Right lung (tissue), 5 donors: ENCODE data around the gene DNAJB8. TPM values are rescaled to one million over a fixed set of nuclear protein-coding genes. Genes with fewer than 3 reads are reported as not detected.

ENCODE experiments used
- DNase-seq, 2 donors: peaks; one replicate each; pipeline ENCODE4 v3.0.0-alpha.2; 2013
- polyA plus RNA-seq, 5 donors: library from polyadenylated mRNA; unstranded; fragments of 120-200 nt; gene quantifications; one replicate each; pipeline versions ENCODE4 v1.2.1 to v1.2.3, GENCODE V29; 2013; ENCODE audit warnings: inconsistent platforms in 1 of 5, low replicate concordance in 1 of 5; ENCODE audit not compliant: insufficient read length in 5 of 5, insufficient read depth in 1 of 5

Gene DNAJB8
- polyA plus RNA-seq, 5 donors: not detected

DNA sequence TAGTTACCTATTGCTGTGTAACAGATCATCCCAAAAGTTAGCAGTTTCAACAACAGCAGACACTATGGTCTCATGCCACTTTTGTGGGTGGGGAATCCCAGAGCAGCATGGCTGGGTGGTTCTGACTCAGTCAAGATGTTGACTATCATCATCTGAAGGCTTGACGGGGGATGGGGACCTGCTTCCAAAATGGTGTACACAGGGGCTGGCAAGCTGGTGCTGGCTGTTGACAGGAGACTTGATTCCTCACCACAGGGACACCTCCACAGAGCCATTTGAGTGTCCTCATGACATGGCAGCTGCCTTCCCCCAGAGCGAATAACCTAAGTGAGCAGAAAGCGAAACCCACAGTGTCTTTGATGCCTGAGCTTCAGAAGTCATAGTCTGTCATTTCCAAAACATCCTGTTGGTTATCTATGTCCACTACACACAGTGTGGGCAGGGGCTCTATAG lies 19.1 kb downstream of the DNAJB8 start:
- DNase-seq: no peak

DNA sequence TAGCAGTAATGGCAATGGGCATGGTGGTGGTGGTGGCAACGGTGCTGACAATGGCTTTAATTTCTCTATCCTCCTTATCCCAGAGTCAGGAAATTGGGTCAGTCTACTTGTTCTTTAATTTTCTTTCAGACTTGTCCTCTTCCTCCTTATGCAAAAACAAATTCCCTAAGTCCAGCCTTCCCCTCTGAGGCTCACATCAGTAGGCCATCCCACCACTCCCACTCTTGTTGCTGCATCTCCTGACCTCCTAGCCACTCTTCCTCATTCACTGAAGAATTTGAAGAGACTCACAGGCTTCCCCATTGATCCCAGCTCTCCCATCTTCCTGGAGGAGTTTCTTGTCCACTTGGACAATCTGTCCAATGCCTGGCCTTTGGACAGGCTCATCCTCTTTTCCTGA lies 19.9 kb downstream of the DNAJB8 start:
- no peak for DNase-seq

DNA sequence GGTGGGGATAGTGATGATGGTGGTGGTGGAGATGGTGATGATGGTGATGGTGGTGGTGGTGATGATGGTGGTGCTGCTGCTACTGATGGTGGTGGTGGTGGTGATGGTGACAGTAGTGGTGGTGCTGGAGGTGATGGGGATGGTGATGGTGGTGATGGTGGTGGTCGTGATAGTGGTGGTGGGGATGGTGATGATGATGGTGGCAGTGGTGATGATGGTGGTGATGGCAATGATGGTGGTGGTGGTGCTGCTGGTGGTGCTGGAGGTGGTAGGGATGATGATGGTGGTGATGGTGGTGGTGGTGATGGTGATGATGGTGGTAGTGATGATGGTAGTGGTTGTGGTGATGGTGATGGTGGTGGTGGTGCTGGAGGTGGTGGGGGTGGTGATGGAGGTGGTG lies 21.3 kb downstream of the DNAJB8 start:
- no peak for DNase-seq

DNA sequence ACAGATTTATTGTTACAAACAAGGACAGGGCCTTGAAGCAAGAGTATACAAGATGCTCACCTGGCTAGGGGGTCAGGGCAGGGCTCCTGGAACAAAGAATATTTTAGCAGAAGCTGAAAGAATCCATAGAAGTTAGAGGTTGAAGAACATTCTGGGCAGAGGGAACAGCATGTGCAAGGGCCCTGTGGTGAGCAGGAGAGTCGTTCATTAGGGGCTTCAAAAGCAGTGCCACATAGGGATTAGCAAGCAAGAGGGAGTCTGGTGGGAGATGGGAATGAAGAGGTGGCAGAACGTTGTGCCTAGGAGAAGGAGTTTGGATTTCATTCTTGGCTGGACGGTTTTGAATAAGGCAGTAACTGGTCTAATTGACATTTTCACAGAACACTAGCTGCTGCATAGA lies 22.9 kb downstream of the DNAJB8 start:
- DNase-seq: no peak

DNA sequence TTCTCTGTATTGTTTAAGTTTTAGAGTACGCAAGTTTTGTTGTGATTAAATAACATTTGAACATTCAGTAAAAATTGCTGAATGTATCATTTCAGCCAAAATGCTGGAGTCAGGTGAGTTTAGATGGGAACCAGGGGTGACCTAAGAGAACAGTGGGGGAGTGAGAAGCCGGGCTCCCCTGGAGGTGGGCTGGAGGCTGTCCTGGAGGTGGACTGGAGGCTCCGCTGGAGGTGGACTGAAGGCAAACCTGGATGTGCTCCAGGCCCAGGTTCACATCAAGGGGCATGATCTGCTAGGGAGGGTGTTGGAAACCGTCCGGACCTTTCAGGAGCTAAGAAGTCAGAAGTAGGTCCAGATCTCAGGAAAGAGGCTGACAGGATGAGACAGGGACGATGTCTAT lies 23.7 kb downstream of the DNAJB8 start:
- DNase-seq: no peak

DNA sequence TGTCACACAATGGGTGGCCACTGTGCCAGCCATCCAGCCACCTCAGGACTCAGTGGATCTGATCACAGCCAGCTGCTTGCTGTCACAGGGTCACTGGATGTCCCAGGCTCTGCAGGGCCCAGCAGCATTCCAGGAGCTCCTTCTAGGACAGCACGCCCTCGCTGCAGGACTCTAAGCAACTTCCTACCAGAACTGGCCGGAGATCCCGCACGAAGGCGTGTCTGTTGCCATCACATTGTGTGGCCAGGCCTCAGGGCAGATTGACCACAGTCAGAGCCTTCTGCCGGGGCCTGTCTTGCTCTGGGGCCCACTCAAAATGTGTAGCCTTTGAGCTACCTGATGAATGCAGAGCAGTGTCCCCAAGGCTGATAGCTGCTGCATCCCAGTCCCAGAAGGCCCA lies 24.6 kb downstream of the DNAJB8 start:
- no peak for DNase-seq

DNA sequence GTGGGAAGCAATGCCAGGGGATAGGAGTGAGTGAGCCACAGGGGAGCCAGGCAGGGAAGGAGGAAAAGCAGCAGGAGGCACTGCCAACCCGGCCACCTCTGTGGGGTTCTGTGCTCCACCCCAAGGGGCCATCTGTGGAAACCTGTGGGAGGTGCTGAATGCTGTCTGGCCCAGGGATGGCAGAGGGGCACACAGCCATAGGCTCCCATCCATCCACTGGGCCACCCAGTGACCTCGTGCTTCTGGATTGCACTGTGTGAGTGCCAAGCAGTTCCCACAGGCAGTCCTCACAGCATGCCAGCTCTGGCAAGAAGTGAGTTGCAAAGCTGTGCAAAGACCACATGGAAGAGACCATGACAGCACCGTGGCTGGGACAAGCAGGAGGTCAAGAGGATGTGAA lies 27.5 kb downstream of the DNAJB8 start:
- DNase-seq: no peak

DNA sequence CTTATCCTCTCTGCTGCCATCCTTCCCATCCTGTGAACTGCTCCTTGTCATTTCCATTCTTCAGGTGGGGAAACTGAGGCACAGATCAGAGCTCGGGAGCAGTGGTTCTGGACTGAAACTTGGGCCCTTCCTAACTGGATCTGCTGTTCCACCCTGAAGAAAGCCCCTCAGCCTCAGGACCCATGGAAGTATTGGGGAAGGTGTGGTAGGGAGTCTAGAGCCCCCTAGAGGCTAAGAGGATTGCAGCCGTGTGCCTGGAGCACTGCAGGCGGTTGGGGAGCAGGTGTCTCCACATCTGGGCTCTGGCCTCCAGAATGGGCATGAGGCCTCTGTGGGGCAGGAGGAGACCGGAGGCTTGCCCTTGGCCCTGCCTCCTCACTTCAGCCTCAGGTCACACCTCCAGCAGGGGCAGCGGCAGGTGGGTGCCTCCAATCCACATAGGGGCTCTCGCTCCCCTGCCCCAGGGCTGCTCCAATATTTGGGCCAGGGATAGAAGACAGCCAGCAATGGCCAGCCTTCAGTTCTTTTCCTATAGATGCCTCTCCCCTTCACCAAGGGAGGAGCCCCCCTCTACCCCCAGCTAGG lies 28.1 kb downstream of the DNAJB8 start:
- DNase-seq: no peak

DNA sequence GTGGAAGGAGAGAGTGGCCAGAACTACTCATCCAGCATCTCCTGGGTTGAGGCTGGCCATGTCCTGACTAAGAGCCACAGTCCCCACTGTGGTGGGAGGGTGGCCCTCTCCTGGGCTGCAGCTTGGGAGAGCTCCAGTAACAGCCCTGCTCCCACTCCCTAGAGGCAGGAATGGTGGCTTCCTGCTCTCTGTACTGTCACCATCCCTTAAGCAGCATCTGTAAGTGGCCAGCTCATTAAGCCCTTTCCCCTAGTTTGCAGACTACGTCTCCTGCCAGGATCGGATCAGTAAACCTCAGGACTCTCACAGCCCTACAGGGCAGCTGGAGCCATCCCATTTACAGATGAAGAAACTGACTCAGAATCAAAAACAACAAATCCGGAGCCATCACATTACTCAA lies 30.5 kb downstream of the DNAJB8 start:
- DNase-seq: no peak

DNA sequence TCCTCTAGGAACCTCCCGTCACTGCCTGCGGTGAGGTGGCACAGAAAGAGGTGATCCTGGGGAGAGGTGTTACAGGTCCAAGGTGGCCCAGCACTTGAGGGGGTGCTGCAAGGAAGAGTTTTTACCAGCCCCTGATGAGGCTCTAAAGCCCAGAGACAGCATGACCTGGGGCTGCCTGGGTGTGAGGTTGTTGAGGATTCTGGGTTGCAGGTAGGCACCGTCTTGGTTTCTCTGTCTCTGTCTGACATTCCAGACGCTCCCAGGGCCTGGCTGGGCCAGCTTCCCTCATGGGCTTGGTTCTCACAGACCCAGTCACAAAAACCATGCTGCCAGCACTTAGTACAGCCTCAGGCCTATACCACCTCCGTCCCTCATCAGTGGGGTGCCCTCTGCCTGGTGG lies 31.1 kb downstream of the DNAJB8 start:
- DNase-seq: no peak

DNA sequence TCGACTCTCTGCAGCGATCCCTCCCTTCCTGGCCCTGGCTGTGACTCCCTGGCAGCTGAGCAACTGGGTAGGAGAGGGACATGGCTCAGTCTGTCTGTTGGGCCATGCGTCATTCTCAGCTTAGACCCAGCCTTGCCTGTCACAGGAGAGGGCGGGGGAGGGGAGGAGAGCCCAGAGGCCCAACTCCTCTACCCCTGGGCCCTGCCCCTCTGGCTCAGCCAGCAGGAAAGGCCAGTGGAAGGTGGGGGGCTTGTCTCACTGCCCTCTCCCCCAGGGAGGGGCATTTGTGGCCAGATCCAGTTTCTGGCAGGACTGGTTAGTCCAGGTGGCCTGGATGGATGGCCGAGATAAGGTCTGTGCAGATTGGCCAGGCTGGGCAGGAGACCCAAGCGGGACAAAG lies 31.6 kb downstream of the DNAJB8 start:
- peak; percentile 39 to 40 for DNase-seq

DNA sequence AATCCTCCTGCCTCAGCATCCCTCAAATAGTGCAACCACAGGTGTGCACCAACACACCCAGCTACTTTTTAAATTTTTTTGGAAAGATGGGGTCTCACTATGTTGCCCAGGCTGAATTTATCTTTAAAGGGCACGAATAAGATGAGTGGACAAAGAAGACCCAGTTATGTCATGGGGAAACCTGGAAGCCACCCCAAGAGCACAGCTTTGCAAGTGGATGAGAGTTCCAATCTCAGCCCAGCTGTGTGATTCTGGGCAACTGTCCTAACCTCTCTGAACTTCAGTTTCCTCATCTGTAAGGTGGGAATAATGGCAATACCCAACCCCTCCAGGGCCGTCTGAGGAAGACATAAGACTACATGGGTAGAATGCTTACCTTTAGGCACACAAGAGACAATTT lies 32.2 kb downstream of the DNAJB8 start:
- no peak for DNase-seq

DNA sequence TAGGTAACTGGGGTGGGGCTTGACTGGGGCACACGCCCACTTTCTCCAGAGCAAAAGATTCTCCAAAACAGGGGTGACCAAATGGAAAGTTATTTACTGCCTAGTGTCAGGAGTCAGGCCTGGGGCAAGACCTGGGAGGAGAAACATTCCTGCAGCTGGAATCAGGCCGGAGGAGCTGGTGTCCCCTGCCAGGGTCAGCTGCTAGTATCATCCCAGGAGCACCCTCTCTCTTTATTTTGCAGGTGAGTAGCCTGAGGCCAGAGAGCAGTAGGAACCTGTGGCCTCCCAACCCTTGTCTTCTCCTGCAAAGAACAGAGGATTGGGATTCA lies 32.9 kb downstream of the DNAJB8 start:
- DNase-seq: no peak

DNA sequence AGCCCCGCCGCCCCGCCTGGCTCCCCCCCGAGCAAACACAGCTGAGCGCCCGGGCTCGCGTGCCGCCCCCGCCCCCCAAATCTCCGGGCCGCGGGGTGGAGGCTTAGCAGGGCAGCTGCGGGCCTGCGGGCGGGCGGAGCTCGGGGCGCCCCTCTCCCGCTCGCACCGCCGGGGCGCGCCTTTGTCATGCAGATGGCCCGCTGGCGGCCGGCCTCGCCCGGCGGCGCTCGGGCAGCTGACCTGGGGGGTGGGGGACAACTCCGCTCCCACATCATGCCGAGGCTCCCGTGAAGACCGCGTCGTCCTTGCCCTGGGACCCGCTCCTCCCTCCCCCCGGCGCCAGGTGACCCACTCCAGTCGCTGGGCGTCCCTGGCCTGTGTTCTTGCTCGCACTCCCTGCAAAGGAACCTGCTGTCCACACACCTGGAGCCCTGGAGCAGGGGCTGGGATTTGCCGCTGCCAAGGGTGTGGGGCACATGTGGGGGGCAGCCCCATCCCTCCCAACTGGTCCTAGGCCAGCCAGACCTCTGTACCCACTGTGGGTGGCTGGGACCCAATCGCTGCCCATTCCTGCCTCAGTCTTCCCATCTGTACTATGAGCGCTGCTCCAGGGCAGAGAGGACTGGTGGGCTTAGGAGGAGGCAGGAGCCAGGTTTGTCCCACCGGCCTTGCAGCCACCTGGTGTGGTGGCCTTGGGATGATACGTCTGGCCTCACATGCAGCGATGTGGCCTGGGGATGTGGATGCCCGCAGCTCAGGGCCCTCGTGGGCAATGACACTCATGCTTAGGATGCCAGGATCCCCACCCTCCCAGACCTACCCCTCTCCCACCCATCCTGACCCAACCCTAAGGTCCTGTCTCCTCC lies 33.5 kb downstream of the DNAJB8 start:
- no peak for DNase-seq

DNA sequence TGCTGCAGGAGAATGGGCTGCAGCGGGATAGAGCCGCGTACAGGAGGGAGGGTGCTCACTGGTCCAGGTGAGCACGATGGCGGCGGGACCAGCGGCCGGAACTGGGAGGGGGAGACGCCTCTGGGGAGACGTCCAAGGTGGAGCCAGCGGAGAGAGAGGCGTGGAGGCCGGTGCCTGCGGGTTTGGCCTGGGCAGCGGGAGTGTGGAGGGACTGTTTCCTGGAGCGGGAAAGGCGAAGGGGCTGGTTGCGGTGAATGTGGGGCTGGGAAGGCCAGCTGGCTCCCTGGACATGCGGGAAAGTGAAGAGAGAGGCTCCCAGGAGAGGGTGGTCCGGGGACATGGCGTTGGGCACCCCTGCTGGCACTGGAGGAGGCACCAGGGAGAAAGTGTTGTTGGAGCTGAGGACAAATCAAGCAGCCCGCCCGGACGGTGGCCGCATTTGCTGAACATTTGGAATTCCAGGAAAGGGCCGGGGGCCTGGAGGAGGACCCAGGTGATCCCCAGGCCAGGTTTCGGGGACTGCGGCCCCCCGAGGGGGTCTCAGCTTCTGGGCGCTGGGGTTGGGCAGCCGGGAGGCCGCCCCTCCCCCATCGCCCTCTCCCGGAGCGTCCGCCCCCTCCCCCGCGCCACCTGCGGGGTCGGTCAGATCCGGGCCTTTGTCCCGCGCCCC lies 34.3 kb downstream of the DNAJB8 start:
- DNase-seq: no peak

DNA sequence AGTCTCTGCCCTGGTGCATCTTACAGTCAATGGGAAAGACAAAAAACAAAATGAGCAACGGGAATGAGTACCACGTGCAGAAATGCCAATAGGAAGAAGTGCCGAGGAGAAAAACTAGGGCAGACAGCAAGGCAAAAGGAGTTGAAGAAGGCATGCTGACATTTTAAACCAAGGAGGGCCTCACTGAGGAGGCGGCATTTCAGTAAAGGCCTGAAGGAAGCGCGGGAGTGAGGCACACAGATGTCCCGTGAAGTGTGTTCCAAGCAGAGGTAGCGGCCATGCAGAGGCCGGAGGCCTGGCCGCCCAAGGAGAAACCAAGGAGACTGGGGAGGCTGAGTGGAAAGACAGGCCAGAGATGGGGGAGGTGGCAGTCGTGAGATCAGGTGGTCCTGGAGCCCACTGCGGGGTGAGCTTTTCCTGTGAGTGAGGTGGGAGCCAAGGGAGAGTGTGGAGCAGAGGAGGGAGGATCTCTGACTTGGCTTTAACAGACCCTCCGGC lies 34.8 kb downstream of the DNAJB8 start:
- no peak for DNase-seq

DNA sequence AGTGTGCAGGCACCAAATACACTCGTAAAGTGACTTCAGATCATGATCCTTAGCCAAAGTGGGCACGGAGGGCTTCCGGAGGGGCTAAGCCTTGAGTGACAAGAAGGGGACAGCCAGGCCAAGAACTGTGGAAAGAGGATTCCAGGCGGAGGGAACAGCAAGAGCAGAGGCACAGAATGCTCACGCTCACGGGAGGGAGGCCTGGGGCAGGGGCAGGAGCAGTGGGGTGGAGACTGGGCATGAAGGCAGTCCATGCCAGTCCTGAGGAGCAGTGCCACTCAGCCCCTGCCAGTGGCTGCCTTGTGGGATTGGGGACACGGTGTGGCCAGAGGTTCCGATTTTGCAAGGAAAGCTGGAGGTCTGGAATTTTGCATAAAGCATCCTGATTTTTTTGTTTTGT lies 36.0 kb downstream of the DNAJB8 start:
- no peak for DNase-seq

DNA sequence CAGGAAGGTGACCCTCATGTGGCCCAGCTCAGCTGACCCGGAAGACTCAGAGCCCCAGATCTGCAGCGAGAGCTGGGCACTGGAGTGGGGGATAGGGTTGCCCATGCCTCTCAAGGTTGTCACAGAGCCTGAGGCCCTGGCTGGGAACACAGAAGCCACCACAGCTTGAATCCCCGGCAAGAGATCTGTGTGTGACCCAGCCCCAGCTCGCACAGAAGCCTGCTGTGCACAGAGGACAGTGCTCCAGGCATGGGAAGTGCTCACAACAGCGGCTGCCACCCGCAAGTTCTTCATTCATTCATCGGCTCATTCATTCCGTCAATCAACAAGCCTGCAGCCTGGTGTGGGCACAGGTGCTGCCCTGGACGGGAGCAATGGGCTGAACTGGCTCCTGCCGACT lies 36.4 kb downstream of the DNAJB8 start:
- no peak for DNase-seq

DNA sequence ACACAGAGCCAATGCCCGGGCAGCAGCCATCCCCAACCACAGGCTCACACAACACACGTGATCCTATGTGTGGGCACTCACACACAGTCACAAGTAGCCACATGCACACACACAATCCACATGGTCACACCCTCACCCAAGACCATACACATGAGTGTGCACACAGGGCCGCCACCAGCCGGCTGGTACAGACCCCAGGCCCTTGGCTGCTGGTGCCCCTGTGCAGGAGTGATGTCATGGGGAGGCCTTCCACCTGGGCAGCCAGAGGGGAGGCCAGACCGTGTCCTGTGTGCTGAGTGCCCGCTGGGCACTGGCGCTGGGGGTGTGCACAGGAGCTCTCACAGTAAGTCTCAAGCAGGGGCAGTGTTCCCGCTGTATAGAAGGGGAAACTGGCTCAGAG lies 36.9 kb downstream of the DNAJB8 start:
- no peak for DNase-seq

DNA sequence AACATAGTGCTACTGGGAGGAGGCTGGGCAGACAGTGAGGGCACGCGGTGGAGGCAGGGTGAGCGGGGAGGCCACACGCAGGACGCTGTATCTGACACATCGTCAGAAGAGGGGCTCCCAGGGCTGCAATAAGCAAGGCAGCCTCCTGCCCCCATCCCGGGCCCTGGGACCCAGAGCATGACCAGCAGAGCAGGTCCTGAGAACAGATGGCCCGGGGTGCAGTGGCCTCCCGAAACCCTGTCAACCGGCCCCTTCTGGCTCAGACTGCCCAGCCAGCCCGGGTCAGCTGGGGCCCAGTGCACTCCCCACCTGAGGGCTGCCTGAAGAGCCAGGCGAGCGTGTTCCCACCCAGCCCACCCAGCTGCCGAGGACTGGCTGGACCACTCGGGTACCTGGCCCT lies 37.4 kb downstream of the DNAJB8 start:
- no peak for DNase-seq

DNA sequence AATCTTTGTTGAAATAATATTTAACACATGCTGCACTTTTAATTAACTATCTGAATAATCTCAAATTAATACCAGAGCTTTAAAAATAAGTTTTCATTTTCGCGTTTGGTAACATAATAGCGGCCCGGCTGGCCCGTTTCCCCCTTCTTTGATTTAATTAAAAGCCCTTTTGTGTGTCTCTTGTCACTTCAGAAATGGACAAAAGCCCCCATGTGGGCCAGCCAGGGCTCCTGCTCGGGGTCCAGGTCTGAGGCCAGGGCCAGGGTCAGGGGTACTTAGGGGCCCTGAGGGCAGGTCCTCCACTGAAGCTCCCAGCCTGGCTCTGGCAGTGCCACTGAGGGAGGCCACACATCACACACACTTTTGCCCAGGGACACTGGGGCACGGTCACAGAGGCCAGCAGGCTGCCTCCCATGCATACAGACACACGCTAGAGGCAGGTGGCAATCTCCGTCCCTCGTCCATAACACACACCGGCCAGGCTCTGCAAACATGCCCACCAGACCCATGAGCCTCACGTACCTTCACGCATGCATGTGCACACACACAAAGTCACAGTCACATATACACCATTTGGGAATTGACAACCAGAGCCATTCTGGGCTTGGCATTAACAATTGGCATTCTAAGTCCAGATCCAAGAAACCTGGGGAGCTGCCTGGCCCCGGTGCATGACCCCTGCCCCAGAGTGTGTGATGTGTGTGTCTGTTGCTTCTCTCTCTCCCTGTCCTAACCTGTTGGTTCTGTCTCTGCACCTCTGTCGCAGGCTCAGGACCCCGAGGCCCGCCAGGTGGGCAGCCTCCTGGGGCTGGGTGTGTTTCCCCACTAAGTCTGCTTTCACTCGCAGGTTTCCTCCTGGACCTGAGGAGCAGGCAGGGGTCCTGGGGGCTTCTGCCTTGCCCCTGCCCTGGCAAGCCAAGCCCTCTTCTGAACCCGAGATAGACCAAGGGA lies 38.5 kb downstream of the DNAJB8 start:
- DNase-seq: no peak
